Activated naive CD4-positive, alpha-beta T cell treated with anti-CD3 and anti-CD28 coated beads, Interleukin-2, amount 50 U/mL, for 24 hours (primary cell): ENCODE results near the gene TRIM26.

ENCODE experiments used
- H3K27ac Mint-ChIP-seq: one replicate; pipeline ENCODE4 v1.8.0; 2021; ENCODE audit warnings: mild to moderate bottlenecking, mixed read lengths
- H3K27me3 Mint-ChIP-seq: one replicate; pipeline ENCODE4 v1.8.0; 2021; ENCODE audit warnings: mixed read lengths
- H3K36me3 Mint-ChIP-seq: one replicate; pipeline ENCODE4 v1.8.0; 2021; ENCODE audit warnings: mixed read lengths
- H3K4me1 Mint-ChIP-seq: one replicate; pipeline ENCODE4 v1.8.0; 2021; ENCODE audit warnings: mixed read lengths
- H3K4me3 Mint-ChIP-seq: one replicate; pipeline ENCODE4 v1.8.0; 2021; ENCODE audit warnings: mild to moderate bottlenecking, mixed read lengths
- H3K9me3 Mint-ChIP-seq: one replicate; pipeline ENCODE4 v1.8.0; 2021; ENCODE audit warnings: mixed read lengths

TRIM26 gene

DNA sequence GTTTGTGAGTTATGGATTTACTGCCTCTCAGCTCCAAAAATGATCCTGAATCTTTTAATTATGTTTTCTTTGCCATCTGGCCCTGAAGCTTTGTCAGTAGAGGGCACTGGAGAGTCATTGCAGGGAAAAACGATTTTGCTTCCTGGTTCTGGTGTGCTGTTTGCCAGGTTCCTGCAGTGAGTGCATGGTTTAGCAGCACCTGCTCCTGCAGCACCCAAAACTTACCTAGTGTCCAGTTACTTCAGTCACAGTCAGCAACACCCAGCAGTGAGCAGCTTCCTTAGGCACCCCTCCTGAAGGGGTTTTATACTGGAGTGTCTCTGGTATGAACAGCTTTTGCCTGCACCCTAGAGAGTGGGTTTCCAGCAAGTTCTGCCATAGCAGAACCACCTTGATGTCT, 6.0 kb upstream of the TRIM26 start:
- Mint-ChIP-seq H3K4me3 (no peak overlapping the region), H3K27ac (no peak overlapping the region), H3K36me3 (peaks cover 10% of the 10 kb centered on the region)

DNA sequence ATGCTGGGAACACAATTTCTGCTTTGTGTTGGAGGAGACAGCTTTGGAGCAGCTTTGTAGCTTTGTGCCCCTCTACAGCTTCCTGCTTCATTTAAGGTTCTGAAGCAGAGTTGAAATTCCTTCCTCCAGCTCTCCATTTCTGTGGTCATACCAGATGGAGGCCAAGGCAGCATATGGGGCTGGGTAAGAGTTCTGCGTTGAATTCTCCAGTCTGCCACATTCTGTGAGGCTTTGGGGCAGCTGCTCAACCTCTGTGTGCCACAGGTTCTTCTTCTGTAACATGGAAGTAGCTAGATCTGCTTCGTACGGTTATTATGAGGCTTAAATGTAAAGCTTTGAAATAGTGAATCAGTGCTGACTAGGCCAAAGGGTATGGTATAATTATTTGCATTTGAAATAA, 2.9 kb upstream of the TRIM26 start:
- H3K4me3 Mint-ChIP-seq: no peak overlapping the region
- H3K36me3 Mint-ChIP-seq: peaks cover 1% of the 10 kb centered on the region
- H3K4me1 Mint-ChIP-seq: peaks cover 46% of the 10 kb centered on the region
- peak overlapping the region; percentile 32 for H3K27ac Mint-ChIP-seq
- no peaks in the 10 kb centered on the region for H3K9me3 Mint-ChIP-seq
- no peaks in the 10 kb centered on the region for H3K27me3 Mint-ChIP-seq

More for the DNA sequence above, 6.0 kb upstream of the TRIM26 start:
- peaks cover 21% of the 10 kb centered on the region for H3K4me1 Mint-ChIP-seq
- no peaks in the 10 kb centered on the region for H3K27me3 Mint-ChIP-seq
- H3K9me3 Mint-ChIP-seq: peaks cover 3% of the 10 kb centered on the region

DNA sequence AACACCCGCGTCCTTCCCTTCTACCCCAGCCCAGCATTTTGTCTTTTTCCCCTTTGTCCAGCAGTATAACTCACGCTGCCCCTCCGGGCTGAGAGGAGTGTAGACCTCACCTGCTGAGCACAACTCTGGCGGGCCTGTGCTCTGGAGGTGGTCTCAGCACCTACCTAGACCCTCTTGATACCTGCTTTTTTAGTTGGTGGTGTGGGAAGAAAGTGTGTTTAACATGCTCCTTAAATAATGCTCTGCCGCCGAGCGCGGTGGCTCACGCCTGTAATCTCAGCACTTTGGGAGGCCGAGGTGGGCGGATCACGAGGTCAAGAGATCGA, 1.4 kb upstream of the TRIM26 start:
- Mint-ChIP-seq H3K27me3 (no peaks in the 10 kb centered on the region), H3K27ac (peak overlapping the region; percentile 98), H3K36me3 (peaks cover 1% of the 10 kb centered on the region), H3K9me3 (no peaks in the 10 kb centered on the region), H3K4me1 (peaks cover 57% of the 10 kb centered on the region), H3K4me3 (peak overlapping the region; percentile 95)

DNA sequence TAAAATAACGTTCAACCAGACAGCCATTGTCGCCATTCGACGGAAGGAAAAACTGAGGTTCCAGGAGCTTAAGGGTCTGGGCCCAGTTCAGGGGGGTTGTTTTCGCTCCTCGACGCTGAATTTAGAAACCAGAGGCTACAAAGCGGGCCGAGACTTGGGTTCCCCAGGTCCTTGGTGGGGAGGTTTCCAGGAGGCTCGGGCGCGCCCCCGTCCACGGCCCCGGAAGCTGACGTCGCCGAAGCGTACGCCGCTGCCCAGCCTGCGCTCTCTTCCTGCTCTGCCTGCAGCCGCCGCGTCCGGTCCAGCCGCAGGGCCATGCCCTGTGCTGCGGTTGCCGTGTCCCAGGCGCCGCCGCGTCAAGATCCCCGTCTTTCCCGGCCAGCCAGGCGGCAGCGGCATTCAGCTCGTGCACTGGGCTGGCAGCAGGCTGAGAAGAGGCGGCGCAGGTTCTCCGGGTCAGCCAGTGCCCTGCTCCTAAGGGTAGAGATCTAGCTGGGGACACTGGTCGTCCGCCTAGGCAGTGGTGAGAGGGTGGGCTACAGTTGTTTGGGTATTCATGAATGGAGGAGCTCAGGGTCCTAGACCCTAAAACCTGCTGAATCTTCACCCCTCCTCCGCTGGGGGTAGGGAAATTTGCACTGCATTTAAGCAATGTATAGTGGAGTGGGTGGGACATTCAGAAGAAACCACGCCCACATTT, 901 bp upstream of the TRIM26 start:
- Mint-ChIP-seq H3K4me1 (peaks cover 55% of the 10 kb centered on the region), H3K9me3 (no peaks in the 10 kb centered on the region)

DNA sequence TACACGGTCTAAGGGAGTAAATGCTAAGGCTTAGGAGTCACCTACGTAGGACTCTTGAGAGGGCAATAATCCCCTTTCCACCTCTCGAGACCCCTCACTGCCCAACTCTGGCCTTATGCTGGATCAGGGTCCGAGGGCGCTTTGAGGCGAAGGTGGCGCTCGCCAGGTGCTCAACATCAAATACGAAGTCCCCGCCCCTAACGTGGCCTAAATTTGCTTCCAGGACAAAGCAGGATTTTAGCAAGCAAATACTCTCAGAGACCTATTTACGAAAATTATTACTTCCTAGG, 406 bp upstream of the TRIM26 start:
- Mint-ChIP-seq H3K27ac (peak overlapping the region; percentile 98), H3K27me3 (no peaks in the 10 kb centered on the region), H3K9me3 (no peaks in the 10 kb centered on the region), H3K4me1 (peaks cover 58% of the 10 kb centered on the region), H3K4me3 (peak overlapping the region; percentile 95), H3K36me3 (peaks cover 3% of the 10 kb centered on the region)

More for the DNA sequence above, 901 bp upstream of the TRIM26 start:
- H3K36me3 Mint-ChIP-seq: peaks cover 1% of the 10 kb centered on the region
- peak overlapping the region; percentile 98 for H3K27ac Mint-ChIP-seq
- H3K4me3 Mint-ChIP-seq: peak overlapping the region; percentile 95
- no peaks in the 10 kb centered on the region for H3K27me3 Mint-ChIP-seq

DNA sequence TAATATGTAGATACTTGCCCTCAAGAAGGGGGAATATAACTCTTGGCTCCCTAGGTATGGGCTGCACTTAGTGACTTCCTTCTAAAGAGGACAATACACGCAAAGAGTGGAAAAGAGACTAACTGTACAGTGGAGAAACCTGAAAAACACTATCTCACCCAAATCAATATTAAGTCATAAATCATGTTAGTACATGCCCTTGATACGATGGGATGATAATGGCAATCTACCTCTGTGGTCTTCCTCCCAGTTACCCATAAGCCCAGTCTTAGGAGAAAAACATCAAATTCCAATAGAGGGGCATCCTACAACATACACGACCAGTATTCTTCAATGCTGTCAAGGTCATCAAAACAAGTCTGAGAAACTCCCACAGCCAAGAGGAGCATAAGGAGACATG, 1.3 kb downstream of the TRIM26 start:
- Mint-ChIP-seq H3K4me1 (peaks cover 75% of the 10 kb centered on the region), H3K36me3 (peaks cover 3% of the 10 kb centered on the region), H3K4me3 (peak overlapping the region; percentile 95), H3K9me3 (no peaks in the 10 kb centered on the region), H3K27ac (peak overlapping the region; percentile 85), H3K27me3 (no peaks in the 10 kb centered on the region)

DNA sequence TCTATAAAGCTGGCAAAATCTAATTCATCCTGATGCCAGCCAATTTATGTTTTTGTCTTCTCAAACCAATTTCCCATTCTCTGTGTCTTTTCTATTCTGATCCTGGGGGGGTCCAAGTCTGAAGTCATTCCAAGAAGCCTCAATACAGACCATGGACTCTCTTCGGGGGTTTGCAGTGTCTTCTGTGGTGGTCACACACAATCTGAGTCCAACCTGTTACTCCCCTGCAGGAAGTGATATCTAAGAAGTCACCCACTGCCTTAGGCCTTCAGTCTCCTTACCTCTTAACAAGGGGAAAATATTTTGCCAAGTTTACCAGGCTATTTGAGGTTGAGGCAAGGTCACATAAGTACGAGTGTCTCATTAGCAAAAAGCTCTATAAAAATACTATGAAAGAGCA, 1.9 kb downstream of the TRIM26 start:
- Mint-ChIP-seq H3K36me3 (peaks cover 3% of the 10 kb centered on the region), H3K27ac (peak overlapping the region; percentile 31), H3K9me3 (no peaks in the 10 kb centered on the region), H3K4me3 (peak overlapping the region; percentile 95), H3K4me1 (peaks cover 81% of the 10 kb centered on the region), H3K27me3 (no peaks in the 10 kb centered on the region)

DNA sequence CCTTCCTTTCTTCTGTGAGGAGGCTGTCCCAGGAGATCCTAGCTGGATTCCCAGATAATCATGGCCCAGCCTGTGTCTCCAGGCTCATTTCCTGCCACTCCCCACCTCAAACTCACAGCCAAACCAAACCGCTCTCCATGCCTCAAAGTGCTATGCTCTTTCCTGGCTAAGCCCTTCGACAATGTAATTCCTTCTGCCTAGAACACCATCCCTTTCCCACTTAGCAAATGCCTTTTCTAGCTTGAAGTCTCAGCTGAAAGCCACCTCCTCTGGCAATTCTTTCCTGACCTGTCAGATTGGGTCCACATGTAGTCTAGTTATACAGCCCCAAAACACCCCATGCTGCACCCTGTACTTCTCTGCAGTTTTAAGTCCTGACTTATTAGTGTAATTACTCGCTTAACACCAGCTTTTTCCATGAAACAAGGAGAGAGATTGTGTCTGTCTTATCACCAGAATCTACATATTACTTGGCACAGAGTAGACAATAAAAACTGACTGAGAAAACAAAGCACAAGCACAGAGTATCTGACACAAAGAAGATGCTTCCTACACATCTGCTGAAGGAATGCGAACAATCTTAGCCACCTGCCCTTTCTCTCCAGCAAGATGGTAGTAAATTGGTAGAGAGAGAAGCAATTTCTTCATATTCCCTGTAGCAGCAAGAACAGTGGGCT, 5.4 kb downstream of the TRIM26 start:
- H3K36me3 Mint-ChIP-seq: peaks cover 4% of the 10 kb centered on the region
- H3K4me1 Mint-ChIP-seq: peaks cover 79% of the 10 kb centered on the region
- H3K27me3 Mint-ChIP-seq: no peaks in the 10 kb centered on the region
- H3K4me3 Mint-ChIP-seq: no peak overlapping the region
- peak overlapping the region; percentile 27 for H3K27ac Mint-ChIP-seq
- no peaks in the 10 kb centered on the region for H3K9me3 Mint-ChIP-seq

DNA sequence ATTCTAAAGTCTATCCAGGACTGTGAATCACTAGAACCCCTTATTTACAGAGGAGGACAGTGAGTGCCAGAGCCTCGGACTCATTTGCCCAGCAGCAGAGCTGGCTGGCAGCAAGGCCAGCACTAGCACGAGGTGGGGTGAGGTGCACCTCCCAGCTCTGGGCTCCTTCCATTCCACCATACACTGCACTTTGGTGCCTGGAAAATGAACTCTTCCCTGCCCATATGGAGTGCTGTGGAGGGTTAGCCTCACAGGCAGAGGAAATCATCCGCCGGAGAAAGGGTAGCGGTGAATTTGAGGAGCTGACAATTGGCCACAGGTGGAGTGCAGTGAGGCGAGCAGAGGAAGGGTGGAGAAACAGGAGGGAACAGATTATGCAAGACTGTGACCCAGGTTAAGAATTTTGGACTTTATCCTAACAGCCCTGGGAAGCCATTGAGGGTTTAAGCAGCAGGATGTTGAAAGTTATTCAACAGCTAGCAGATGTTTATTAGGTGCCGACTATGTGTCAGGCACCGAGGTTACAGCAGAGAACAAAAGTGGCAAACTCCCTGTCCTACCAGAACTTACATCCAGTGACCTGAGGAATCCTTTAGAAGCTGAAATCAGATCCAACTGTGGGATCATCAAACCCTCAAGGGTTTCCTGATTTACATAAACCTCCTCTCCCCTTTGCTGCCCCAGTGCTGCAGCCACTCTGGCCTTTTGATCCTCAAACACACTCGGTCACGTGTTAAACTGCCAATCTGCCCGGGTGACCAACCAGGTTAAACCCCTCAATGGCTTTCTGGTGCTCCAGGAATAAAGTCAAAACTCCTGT, 6.2 kb downstream of the TRIM26 start:
- Mint-ChIP-seq H3K4me3 (no peak overlapping the region), H3K9me3 (no peaks in the 10 kb centered on the region), H3K4me1 (peaks cover 79% of the 10 kb centered on the region), H3K27me3 (no peaks in the 10 kb centered on the region), H3K36me3 (peaks cover 4% of the 10 kb centered on the region), H3K27ac (peak overlapping the region; percentile 27)

DNA sequence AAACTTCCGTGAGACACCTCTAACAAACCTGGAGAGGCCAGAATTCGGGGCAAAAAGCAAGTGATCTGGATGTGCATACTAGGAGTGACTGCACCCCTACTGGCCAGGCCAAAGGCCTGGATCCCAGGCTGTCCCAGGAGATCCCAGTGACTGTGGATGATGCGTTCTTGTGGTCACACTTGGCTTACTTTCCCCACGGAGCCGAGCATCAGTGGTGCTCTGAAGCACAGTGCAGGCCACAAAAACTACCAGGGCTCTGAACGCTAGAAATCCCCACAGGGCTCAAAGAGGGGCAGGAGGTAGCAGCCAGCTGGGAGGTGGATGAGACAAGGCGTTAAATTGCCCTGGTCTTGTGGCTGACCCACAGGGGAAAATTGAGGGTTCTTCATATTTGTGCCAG, 7.1 kb downstream of the TRIM26 start:
- H3K4me1 Mint-ChIP-seq: peaks cover 77% of the 10 kb centered on the region
- H3K9me3 Mint-ChIP-seq: no peaks in the 10 kb centered on the region
- H3K27ac Mint-ChIP-seq: no peak overlapping the region
- peaks cover 4% of the 10 kb centered on the region for H3K36me3 Mint-ChIP-seq
- no peak overlapping the region for H3K4me3 Mint-ChIP-seq
- no peaks in the 10 kb centered on the region for H3K27me3 Mint-ChIP-seq

DNA sequence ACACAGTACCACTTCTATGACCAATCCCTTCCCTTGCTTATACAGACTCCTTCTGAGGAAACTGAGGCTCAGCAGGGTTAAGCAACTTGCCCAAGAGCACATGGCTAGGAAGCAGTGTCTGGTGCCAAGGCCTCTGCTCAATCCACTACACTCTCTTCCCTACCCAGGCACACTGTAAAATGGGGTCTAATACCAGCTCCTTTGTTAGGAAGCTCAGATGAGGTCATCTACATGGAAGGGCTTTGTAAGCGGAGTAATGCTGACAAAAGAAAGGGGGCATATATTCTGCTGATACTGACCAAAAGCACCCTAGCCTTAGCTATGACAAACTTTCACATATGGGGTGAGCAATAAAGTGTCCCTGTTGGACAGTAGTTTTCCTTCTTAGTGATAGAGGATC, 9.1 kb downstream of the TRIM26 start:
- Mint-ChIP-seq H3K4me1 (peaks cover 69% of the 10 kb centered on the region), H3K36me3 (peaks cover 8% of the 10 kb centered on the region), H3K4me3 (no peak overlapping the region), H3K9me3 (no peaks in the 10 kb centered on the region), H3K27ac (no peak overlapping the region), H3K27me3 (no peaks in the 10 kb centered on the region)

DNA sequence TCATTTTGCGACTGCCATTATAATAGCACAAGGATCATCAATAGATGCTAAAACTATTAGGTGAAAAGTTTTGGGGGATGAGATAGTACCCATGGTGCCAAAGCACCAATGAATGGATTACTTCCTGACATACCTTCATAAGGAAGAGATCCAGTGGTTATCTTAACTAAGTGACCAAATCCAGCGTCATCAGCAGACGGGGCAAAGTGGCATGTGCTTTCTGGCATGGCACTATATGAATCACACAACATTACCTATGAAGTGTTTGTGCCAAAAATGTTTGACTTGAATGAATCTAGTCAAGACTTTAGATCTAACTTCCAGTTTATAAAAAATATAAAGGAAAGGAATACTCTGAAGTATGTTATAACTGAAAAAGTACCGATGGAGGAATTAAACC, 10.8 kb downstream of the TRIM26 start:
- Mint-ChIP-seq H3K4me3 (no peak overlapping the region), H3K36me3 (peaks cover 10% of the 10 kb centered on the region), H3K27me3 (no peaks in the 10 kb centered on the region), H3K4me1 (peaks cover 51% of the 10 kb centered on the region), H3K9me3 (no peaks in the 10 kb centered on the region), H3K27ac (no peak overlapping the region)

DNA sequence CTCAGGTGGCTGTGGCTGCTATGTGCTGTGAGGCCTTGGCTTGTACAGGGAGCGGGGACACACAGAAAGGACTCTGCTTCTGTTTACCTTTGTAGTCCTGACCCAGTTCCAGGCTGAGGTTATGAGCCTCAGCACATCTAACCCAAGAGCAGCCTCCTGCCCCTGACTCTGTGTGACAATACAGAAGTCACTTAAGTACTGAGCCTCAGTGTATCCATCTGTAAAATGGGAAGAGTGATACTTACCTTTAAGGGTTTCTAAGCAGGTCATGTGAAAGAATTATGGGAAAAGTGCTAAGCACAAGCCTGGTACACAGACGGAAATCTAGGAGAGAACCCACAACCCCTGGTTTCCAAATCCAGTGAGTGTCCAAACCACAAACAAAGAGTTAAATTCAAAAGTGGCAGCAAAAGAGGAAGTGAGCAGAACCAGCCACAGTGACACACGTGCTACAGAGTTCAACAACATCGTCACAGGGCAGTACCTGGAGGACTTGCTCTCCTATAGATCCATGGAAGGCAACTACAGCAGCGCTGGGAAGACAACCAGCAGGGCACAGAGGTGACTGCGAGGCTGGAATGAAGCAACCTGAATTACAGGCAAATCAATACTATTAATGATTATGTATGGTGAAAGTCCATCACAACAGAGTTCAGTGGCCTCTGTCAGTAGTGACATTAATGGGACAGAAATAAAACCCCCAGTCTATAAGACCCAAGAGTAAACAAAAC, 12.5 kb downstream of the TRIM26 start:
- Mint-ChIP-seq H3K36me3 (peaks cover 16% of the 10 kb centered on the region), H3K4me1 (peaks cover 37% of the 10 kb centered on the region), H3K27ac (no peak overlapping the region), H3K4me3 (no peak overlapping the region), H3K9me3 (no peaks in the 10 kb centered on the region), H3K27me3 (no peaks in the 10 kb centered on the region)

DNA sequence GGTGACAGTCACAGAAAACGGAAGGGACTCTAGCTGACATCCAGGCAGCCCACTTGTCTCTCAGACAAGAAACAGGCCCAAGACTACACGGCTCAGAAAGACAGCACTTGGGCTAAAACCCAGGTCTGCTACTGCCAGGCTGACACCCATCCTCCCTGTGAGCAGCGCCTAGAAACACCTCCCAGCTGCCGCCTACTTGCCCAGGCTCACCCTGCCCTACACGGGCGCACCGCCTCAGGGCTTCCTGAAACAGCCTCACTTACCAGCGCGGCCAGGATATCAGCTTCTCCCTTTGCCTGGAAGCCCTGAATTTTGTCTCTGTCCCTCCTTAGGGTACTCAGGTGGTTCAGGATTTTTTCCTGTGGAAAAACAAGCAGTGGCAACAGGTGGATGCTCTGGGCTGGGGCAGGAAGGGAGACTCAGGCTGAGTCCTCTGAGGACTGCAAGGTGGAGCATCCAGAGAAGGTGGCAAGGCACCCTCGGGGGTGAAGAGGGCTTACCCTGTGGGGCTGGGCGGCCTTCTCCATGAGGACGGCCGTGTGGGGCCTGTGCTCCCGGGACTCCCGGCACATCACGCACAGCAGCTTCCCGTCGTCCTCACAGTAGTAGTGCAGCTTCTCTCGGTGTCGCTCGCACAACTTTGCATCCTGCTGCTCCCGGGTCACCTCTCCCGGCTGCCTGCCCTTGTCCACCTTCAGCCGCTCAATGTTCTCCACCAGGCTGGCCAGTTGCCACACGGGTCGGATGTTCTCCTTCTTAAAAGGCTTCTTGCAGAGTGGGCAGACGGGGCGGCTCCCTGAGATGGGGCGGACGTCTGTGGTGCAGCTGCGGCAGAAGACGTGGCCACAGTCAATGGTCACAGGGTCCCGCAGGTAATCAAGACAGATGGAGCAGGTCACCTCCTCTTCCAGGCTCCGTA, 14.8 kb downstream of the TRIM26 start:
- Mint-ChIP-seq H3K4me3 (no peak overlapping the region), H3K27ac (no peak overlapping the region), H3K27me3 (no peaks in the 10 kb centered on the region), H3K4me1 (peaks cover 23% of the 10 kb centered on the region), H3K9me3 (no peaks in the 10 kb centered on the region), H3K36me3 (peaks cover 14% of the 10 kb centered on the region)

DNA sequence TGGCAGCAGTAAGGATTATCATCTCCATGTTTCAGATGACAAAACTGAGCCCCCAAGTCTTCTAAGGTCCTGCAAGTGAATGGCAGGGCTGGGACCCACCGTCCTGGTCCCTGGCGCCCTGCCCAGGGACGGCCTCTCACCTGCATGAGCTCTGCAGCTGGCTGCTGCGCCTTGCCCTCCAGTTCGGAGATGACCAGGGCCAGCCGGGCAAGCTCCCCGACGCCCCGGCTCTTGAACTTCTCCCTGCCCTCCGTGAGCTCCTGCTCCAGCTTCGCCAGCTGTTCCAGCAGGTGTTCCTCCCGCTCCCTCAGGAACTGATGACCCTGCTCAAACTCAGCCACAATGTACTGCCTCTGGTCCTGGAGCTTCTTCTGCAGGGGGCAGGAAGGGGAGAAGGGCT, 16.8 kb downstream of the TRIM26 start:
- no peaks in the 10 kb centered on the region for H3K9me3 Mint-ChIP-seq
- peaks cover 14% of the 10 kb centered on the region for H3K36me3 Mint-ChIP-seq
- H3K4me1 Mint-ChIP-seq: peaks cover 9% of the 10 kb centered on the region
- H3K4me3 Mint-ChIP-seq: no peak overlapping the region
- no peak overlapping the region for H3K27ac Mint-ChIP-seq
- H3K27me3 Mint-ChIP-seq: no peaks in the 10 kb centered on the region
